H1 (cell line): ENCODE data around the gene PAX8. TPM values are rescaled to one million over a fixed set of nuclear protein-coding genes. Genes with fewer than 3 reads are reported as not detected.

ENCODE experiments used
- ATF3 ChIP-seq: IDR thresholded peaks from 2 replicates; pipeline ENCODE4 v1.6.1; 2011; ENCODE audit warnings: low read depth, mild to moderate bottlenecking, low read length; ENCODE audit not compliant: insufficient read depth
- KDM5A ChIP-seq: fragments of 200-600 bp; IDR thresholded peaks from 2 replicates; pipeline ENCODE4 v1.7.1; 2012; ENCODE audit warnings: mild to moderate bottlenecking, low read length, inconsistent platforms, mixed read lengths
- MAX ChIP-seq: IDR thresholded peaks from 2 replicates; pipeline ENCODE4 v1.6.1; 2012; ENCODE audit warnings: inconsistent platforms
- POLR2AphosphoS5 ChIP-seq: IDR thresholded peaks from 2 replicates; pipeline ENCODE4 v1.6.1; 2011; ENCODE audit warnings: low read depth, low read length
- polyA plus RNA-seq, 7 experiments: library from polyadenylated mRNA; depleted of rRNA in 3 of 7; stranded (reverse) in 5 of 7; unstranded in 2 of 7; fragments of >200 nt in 5 of 7; fragments of 200-250 nt in 2 of 7; gene quantifications; 1 replicate in 5 of 7; 2 replicates in 1 of 7; 4 replicates in 1 of 7; pipeline versions ENCODE4 v1.2.1 to v1.2.3, GENCODE V29; 2011 to 2013; ENCODE audit warnings: missing spikeins in 2 of 7, mixed read lengths in 2 of 7
- total RNA-seq: library from RNA; stranded (reverse); fragmentation: NEBNext Ultra II Directional; extraction: Animal tissue kit (Norgen Biotek cat#: 25700); gene quantifications from 2 replicates; pipeline ENCODE4 v1.2.1, GENCODE V29; 2021

The PAX8 gene
- total and polyA plus RNA-seq, 2 of the 8 experiments (the other 6 are each of a cell fraction or from before 2014, with no cell fraction given), result 0.02 TPM; not detected in 1

GRCh38 chr2:113258471-113259147, 20.1 kb downstream of the PAX8 start (continued):
- TF ChIP-seq MAX (no peak), KDM5A (no peak), ATF3 (no peak), POLR2AphosphoS5 (no peak)
